Liver (tissue), 9 donors: ENCODE results near the gene FAM3A. TPM values are rescaled to one million over a fixed set of nuclear protein-coding genes. Genes with fewer than 3 reads are reported as not detected.

Experiments
- DNase-seq: peaks from one replicate; pipeline ENCODE4 v3.0.0-alpha.2; 2017; ENCODE audit warnings: low spot score
- H3K27ac ChIP-seq, 2 donors: one replicate each; pipeline ENCODE4 v1.7.0; 2013; ENCODE audit warnings: inconsistent platforms in 2 of 2, low read length in 2 of 2, control low read depth in 1 of 2, low read depth in 1 of 2, mild to moderate bottlenecking in 1 of 2
- H3K27me3 ChIP-seq, 4 donors: one replicate each; pipeline versions ENCODE4 v1.6.1 to v1.7.0; 2013; ENCODE audit warnings: low read length in 3 of 4, inconsistent platforms in 1 of 4, mild to moderate bottlenecking in 1 of 4, moderate library complexity in 1 of 4; ENCODE audit not compliant: control insufficient read depth in 4 of 4, insufficient read depth in 4 of 4
- H3K36me3 ChIP-seq, 4 donors: one replicate each; pipeline versions ENCODE4 v1.6.1 to v1.7.0; 2013; ENCODE audit warnings: low read length in 3 of 4, mild to moderate bottlenecking in 3 of 4, low read depth in 1 of 4, moderate library complexity in 1 of 4; ENCODE audit not compliant: control insufficient read depth in 4 of 4, insufficient read depth in 3 of 4
- H3K4me1 ChIP-seq, 4 donors: one replicate each; pipeline versions ENCODE4 v1.6.1 to v1.7.0; 2013; ENCODE audit warnings: low read length in 3 of 4, mild to moderate bottlenecking in 3 of 4, moderate library complexity in 1 of 4; ENCODE audit not compliant: control insufficient read depth in 4 of 4, insufficient read depth in 4 of 4
- H3K4me3 ChIP-seq, 3 donors: one replicate each; pipeline versions ENCODE4 v1.6.1 to v1.7.0; 2013; ENCODE audit warnings: low read length in 3 of 3, control low read depth in 1 of 3, low read depth in 1 of 3, mild to moderate bottlenecking in 1 of 3
- H3K9ac ChIP-seq, 2 donors: one replicate each; pipeline ENCODE4 v1.7.0; 2013; ENCODE audit warnings: low read length in 2 of 2, mild to moderate bottlenecking in 2 of 2, moderate library complexity in 2 of 2, control low read depth in 1 of 2, low read depth in 1 of 2
- H3K9me3 ChIP-seq, 4 donors: one replicate each; pipeline versions ENCODE4 v1.6.1 to v1.7.0; 2013; ENCODE audit warnings: low read length in 3 of 4; ENCODE audit not compliant: control insufficient read depth in 4 of 4
- ATF3 ChIP-seq: IDR thresholded peaks from 2 replicates; pipeline ENCODE4 v1.6.1; 2016; ENCODE audit warnings: antibody characterized with exemption
- CTCF ChIP-seq: fragments of 150-350 bp; IDR thresholded peaks from 2 replicates; pipeline ENCODE4 v1.5.1; 2017; ENCODE audit warnings: improper control_type of control experiment, low read depth, low read length; ENCODE audit not compliant: missing input control
- EGR1 ChIP-seq, 2 donors: IDR thresholded peaks; 2 replicates each; pipeline ENCODE4 v1.6.1; 2016 to 2018; ENCODE audit warnings: antibody characterized with exemption in 2 of 2, low read depth in 2 of 2
- FOXA1 ChIP-seq: IDR thresholded peaks from 2 replicates; pipeline ENCODE4 v1.6.1; 2016; ENCODE audit warnings: antibody characterized with exemption
- FOXA2 ChIP-seq: IDR thresholded peaks from 2 replicates; pipeline ENCODE4 v1.6.1; 2016; ENCODE audit warnings: antibody characterized with exemption
- GABPA ChIP-seq, 2 donors: IDR thresholded peaks in 1 of 2; conservative IDR thresholded peaks in 1 of 2; 2 replicates each; pipeline ENCODE4 v1.6.1; 2016; ENCODE audit warnings: antibody characterized with exemption in 2 of 2, mild to moderate bottlenecking in 1 of 2, moderate library complexity in 1 of 2
- HNF4A ChIP-seq, 2 donors: conservative IDR thresholded peaks; 2 replicates each; pipeline ENCODE4 v1.6.1; 2016; ENCODE audit warnings: antibody characterized with exemption in 2 of 2, mild to moderate bottlenecking in 2 of 2
- HNF4G ChIP-seq: IDR thresholded peaks from 2 replicates; pipeline ENCODE4 v1.6.1; 2016; ENCODE audit warnings: antibody characterized with exemption
- JUND ChIP-seq, 2 donors: IDR thresholded peaks; 2 replicates each; pipeline ENCODE4 v1.6.1; 2016; ENCODE audit warnings: antibody characterized with exemption in 2 of 2
- MAX ChIP-seq: IDR thresholded peaks from 2 replicates; pipeline ENCODE4 v1.6.1; 2016; ENCODE audit warnings: antibody characterized with exemption
- NR2F2 ChIP-seq: IDR thresholded peaks from 2 replicates; pipeline ENCODE4 v1.6.1; 2016; ENCODE audit warnings: antibody characterized with exemption
- RAD21 ChIP-seq, 2 donors: IDR thresholded peaks; 2 replicates each; pipeline ENCODE4 v1.6.1; 2016; ENCODE audit warnings: antibody characterized with exemption in 2 of 2, mild to moderate bottlenecking in 2 of 2
- REST ChIP-seq: IDR thresholded peaks from 2 replicates; pipeline ENCODE4 v1.6.1; 2016; ENCODE audit warnings: antibody characterized with exemption, mild to moderate bottlenecking
- RXRA ChIP-seq, 2 donors: IDR thresholded peaks; 2 replicates each; pipeline ENCODE4 v1.6.1; 2017 to 2018; ENCODE audit warnings: antibody characterized with exemption in 2 of 2, mild to moderate bottlenecking in 1 of 2
- SP1 ChIP-seq: IDR thresholded peaks from 2 replicates; pipeline ENCODE4 v1.6.1; 2018; ENCODE audit warnings: antibody characterized with exemption, mild to moderate bottlenecking
- TAF1 ChIP-seq: conservative IDR thresholded peaks from 2 replicates; pipeline ENCODE4 v1.6.1; 2016; ENCODE audit warnings: antibody characterized with exemption, mild to moderate bottlenecking
- YY1 ChIP-seq: IDR thresholded peaks from 2 replicates; pipeline ENCODE4 v1.6.1; 2016; ENCODE audit warnings: antibody characterized with exemption, mild to moderate bottlenecking
- ZBTB33 ChIP-seq: IDR thresholded peaks from 2 replicates; pipeline ENCODE4 v1.6.1; 2016; ENCODE audit warnings: antibody characterized with exemption
- WGBS: extraction: QIAGEN DNeasy Blood & Tissue Kit; methylation state at CpG from one replicate; pipeline ENCODE4 v1.1.7; 2013; 5-methylcytosine and 5-hydroxymethylcytosine counted together
- polyA plus RNA-seq, 2 donors: library from polyadenylated mRNA; stranded (reverse) in 1 of 2; unstranded in 1 of 2; fragments of 200-250 nt in 1 of 2; fragments of >200 nt in 1 of 2; fragmentation: Nextera tagmentation in 1 of 2; extraction: Ambion mirVana in 1 of 2; gene quantifications; one replicate each; pipeline versions ENCODE4 v1.2.1 to v1.2.3, GENCODE V29; 2013 to 2015
- total RNA-seq, 2 donors: library from RNA; depleted of rRNA; stranded (reverse); fragments of >200 nt; gene quantifications; one replicate each; pipeline ENCODE4 v1.2.3, GENCODE V29; 2014
- donor health status: healthy.
- donor health status: healthy.
- donor health status: healthy.
- donor health status: healthy.
- donor health status: healthy.

FAM3A gene
- total and polyA plus RNA-seq, 4 donors: 11.6 to 36.3 (median 34.2) TPM

GRCh38 chrX:154539077-154539476, 23.0 kb upstream of the FAM3A start:
- no peaks in the 10 kb centered on the region for H3K9me3 ChIP-seq
- WGBS: 77% methylated on average over 8 of the region's 8 CpGs
- no peak for DNase-seq
- no peak overlapping the region for H3K9ac ChIP-seq
- no peak overlapping the region for H3K27ac ChIP-seq
- TF ChIP-seq SP1: no peak
- no peak for TF ChIP-seq YY1
- no peak for TF ChIP-seq HNF4A (conservative IDR thresholded peaks at IDR 0.05)
- TF ChIP-seq REST: no peak
- TF ChIP-seq NR2F2: no peak
- TF ChIP-seq ZBTB33: no peak
- no peak for TF ChIP-seq JUND (IDR thresholded peaks at IDR 0.05)
- no peak for TF ChIP-seq EGR1 (IDR thresholded peaks at IDR 0.05; ENCODE audit: low read depth in 2 of 2)
- no peak for TF ChIP-seq HNF4G
- TF ChIP-seq FOXA1: no peak
- no peak for TF ChIP-seq FOXA2
- no peak for TF ChIP-seq CTCF
- TF ChIP-seq ATF3: no peak
- no peak for TF ChIP-seq GABPA (IDR thresholded peaks at IDR 0.05 in 1 of 2, conservative IDR thresholded peaks at IDR 0.05 in 1 of 2)
- TF ChIP-seq RAD21 (IDR thresholded peaks at IDR 0.05): no peak
- no peak for TF ChIP-seq MAX
- no peaks in the 10 kb centered on the region for H3K27me3 ChIP-seq
- no peaks in the 10 kb centered on the region for H3K36me3 ChIP-seq
- no peak overlapping the region for H3K4me3 ChIP-seq
- H3K4me1 ChIP-seq: peaks cover 4 to 26% (median 17%) of the 10 kb centered on the region in 4 donors

GRCh38 chrX:154535892-154536291, 19.9 kb upstream of the FAM3A start:
- Histone ChIP-seq H3K9me3 (no peaks in the 10 kb centered on the region), H3K4me3 (no peak overlapping the region), H3K4me1 (peaks cover 4 to 14% (median 7%) of the 10 kb centered on the region in 4 donors), H3K9ac (no peak overlapping the region), H3K27me3 (no peaks in the 10 kb centered on the region), H3K27ac (no peak overlapping the region), H3K36me3 (no peaks in the 10 kb centered on the region)
- WGBS: 89% methylated on average over 9 of the region's 9 CpGs
- DNase-seq: no peak
- TF ChIP-seq ATF3 (no peak), RXRA (IDR thresholded peaks at IDR 0.05) (no peak), FOXA2 (no peak), TAF1 (no peak), RAD21 (IDR thresholded peaks at IDR 0.05) (no peak), CTCF (no peak), SP1 (no peak), NR2F2 (no peak), JUND (IDR thresholded peaks at IDR 0.05) (no peak)
